RCC 7860 (cell line): ENCODE measurements around the gene MOB3B.

Experiments used
- DNase-seq: peaks from one replicate; pipeline ENCODE4 v3.0.0-alpha.2; 2015; ENCODE audit warnings: low spot score
- FAIRE-seq: peaks from 2 replicates; lab custom pipeline; 2012; peaks lifted over from hg19 to GRCh38; lab: Jason Lieb, UNC

MOB3B gene

DNA sequence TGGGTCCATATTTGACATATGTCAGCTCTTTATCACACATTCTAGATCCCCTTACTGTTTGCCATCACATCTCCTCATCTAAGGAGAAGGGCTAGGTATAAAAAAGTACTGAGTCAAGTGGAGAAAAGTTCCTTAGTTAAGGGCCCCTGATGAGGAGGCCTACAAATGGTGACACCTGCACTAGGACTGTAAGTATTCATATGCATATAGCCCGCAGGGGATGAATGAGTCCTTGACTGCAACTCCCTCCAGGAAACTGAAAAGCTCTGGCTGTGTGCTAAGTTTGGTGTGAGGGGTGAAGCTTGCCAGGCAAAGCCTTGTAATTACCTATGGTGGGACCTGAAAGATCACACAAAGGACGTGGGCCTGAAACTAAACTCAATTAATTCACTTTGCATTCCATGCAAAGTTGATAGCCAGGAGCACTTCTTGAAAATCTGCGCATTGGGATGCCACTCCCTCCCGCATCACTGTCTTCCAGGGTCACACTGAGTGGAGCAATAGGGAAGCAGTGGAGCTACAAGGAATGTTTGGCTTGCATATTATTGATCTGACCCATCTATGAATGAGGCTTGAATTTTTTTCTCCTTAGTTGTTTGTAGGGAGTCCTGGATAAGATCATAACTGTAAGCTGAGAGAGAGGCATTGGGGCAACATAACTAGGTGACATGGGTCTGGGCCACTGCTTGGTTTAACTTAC lies 220.8 kb downstream of the MOB3B start:
- FAIRE-seq (no peak), DNase-seq (no peak)

DNA sequence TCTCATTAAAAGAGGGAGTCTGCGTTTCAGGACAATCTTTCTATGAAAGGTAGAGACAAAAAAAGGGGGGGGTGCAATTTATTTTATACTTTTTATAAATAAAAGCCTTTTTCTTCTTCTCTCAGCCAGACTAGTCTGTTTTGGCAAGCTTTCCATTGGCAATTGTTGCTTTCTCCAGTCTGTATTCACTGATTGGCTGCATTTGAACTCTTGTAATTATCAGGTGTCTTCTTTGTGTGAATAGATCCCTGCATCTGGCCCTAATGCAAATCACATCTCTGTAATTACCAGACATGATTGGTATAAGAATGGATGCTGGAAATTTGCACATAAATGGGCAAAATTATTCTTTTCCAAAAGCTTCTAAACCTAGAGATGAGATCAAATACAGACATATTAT lies 225.1 kb downstream of the MOB3B start:
- FAIRE-seq (no peak), DNase-seq (no peak)

DNA sequence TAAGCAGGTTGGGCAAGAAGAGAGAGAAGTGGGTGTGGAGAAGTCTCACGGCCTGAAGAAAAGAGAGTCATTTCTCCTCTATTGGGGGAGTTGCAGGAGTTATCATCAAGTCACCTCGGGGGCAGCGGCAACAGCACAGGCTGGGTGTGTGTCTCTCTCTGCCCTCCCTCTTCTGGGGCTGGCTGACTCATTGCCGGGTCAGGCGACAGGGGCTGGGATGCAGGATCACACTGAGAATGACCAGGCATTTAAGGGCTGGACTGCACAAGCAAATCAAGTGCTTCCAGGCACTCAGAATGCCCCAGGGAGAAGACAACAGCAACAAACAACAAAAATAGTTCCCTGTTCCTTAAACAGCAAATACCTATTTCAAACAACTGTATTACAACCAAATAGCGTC lies 226.4 kb downstream of the MOB3B start:
- DNase-seq, result peak; percentile 7
- FAIRE-seq, result no peak

DNA sequence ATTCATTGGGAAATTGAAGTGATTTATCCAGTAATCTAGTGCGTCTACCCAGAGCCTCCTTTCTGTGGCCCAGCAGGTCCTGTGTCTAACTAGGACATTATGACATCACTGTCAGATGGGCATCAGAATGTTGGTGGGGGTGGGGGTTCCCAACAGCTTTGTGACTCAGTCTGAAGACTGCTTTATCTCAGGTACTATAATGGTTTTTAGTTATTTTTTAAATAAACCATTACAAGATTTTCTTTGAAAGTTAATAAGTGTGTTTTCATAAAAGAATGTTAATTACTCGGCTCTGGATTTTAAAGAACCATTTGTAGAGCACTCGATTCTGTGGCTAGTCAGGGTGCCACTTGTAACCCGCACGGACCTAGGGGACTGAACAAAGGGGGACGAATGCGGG lies 232.6 kb downstream of the MOB3B start, which contains the start of gene EQTN:
EQTN (minus strand) TSS at position 101 of the 400 bp plus-strand sequence; CDS start at position 6, 95 bp downstream.
- no peak for FAIRE-seq
- no peak for DNase-seq

DNA sequence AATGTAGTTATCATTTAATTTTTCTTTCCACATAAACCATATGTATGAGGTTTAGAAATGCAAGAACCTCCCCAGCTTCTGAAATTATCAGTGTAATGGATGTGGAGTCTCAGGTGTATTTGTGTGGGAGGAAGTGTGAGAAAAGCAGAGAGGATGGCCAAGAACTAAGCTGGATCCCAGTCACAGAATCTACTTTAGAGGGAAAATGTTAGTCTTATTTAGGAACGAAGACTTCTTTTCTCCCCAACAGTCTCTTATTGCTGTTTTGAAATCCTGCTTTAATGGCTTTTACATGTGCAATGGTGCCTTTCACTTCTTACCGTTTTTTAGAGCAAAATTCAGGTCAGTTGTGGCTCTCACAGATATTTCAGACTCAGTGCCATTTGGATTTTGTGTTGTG lies 235.6 kb downstream of the MOB3B start:
- DNase-seq (no peak), FAIRE-seq (no peak)

DNA sequence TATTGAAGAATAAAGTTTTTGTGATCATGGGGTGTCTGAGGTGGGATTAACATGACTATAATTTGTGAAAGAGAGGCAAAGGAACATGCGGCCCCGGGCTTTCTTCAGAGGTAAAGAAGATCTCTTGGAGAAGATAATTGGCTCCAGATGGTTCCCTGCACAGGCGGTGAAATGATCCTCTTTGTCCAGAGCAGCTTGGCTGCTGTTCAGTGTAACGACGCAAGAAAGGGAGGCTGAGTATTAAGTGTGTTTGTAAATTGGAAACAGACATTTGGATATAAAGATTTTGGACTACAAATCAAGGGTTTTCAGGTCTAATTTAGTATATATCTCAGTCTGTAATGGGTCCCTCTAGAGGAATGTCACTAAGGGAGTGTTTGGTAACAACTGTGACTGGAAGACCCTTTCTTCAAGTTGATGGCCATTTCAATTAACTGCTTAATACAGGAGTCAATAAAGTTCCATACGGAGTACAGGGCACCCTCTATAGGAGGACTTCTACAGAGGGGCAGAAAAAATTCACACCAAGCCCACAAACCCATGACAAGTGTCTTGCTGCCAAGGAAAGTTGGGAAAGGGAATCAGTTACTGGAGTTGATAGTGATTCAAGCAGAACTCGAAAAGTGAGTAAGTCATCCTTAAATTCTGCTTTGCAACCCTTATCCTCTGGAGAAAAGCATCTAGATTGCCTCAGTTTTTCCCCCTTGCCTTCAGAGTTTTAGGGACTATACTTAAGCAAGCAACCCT lies 236.8 kb downstream of the MOB3B start:
- FAIRE-seq (no peak), DNase-seq (no peak)

DNA sequence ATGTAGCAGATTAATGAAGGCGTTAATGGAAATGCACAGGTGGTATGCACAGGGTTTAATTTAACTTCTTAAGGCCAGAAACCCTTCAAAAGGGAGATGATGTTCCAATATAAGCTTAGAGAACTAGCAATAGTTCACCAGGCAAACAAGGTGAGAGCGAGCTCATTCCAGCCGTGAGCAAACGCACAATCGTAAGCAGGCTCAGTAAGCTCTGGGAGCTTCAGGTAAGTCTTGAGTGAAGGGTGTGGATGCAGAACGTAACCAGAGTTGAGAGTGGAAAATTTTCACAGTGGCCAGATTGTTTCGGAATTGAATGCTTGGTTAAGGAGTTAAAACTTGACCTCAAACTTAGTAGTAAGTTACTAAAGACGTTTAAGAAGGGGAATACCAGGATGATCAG lies 238.3 kb downstream of the MOB3B start:
- no peak for FAIRE-seq
- DNase-seq, result no peak

DNA sequence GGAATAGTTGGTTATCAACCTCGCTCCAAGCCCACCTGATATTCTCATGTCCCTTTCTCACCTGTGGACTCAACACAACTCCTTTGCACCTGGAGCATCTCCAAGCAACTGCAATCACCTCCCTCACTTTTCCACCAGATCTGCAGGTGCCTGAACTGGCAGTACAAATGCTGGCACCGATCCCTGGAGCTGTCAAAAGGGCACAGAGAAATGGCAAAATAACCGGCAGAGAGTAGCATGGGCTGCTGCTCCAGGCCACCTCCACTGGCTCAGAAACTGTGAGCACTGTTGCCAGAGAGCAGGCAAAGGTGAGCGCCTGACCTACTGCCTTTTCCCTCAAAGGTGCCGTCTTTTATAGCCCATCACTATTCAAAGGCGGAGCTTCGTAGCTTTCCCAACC lies 247.3 kb downstream of the MOB3B start:
- FAIRE-seq (no peak), DNase-seq (no peak)

DNA sequence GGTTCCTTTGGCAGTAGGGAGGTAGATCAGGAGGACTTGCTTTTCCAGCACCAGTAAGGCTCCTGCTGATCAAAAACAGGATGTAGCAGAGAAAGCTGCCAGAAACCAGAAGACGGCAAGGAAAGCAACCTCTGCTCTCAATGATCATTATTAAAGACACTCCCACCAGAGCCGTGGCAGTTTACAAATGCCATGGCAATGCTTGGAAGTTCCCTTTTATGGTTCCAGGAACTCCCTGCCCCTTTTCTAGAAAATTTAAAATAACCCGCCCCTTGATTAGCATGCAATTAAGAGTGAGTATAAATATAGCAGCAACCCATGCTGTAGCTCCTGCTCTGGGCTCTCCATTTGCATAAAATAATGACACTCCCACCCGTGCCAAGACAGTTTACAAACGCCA lies 248.8 kb downstream of the MOB3B start:
- FAIRE-seq (no peak), DNase-seq (no peak)

DNA sequence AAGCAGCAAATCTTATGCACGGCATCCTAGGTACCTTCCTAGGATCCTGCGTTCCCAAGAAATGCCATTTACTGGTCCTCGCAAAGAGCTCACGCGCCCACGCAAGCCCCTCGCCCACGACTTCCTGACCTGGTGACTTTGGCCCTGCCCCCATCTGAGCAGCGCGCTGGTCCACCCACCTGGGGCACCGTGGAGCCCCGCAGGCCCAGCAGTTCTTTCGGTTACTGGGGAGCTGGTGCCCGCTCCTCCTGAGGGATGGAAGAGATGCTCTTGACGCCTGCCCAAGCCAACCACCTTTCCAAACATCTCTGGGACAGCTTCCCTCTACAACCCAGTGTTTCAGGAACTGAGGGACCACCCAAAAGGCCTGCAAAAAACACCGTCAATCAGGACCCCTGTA lies 249.4 kb downstream of the MOB3B start:
- DNase-seq, result no peak
- FAIRE-seq, result no peak

DNA sequence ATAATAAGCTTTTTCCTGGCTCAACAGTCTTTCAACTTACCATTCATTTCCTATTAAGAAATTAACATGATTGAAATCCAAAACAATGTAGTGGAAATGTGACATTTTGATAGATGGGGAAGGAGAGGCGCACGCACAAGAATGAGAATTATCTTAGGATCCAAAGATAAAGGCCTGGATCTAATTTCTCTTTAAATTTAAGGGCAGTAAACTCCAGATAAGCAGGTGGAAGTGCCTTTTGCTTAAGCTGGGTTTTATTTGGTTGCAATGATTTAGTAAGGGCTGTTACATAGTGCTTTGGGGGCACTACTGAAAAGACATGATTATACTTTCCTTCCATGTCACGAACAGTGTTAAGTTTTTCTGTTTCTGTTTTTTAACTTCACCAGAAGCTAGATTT lies 250.0 kb downstream of the MOB3B start:
- DNase-seq (no peak), FAIRE-seq (no peak)

DNA sequence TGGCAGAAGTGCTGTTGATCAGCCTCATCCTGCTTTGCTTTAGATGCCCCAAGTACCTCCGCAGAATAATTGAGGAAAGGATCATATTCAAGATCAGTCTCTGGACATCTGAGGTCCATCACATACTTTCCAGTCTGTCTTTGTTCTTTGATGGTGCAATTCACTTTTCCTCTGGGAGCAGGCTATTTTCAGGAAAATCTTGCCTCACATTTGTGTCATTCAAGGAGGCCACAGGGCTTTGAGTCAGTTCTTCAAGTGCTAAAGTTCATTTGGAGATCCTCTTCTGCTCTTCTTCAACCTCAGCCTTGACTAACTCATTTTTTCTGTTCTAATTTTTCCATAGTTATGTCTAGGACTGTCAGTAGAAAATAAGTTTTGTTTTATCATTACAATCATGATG lies 251.2 kb downstream of the MOB3B start:
- no peak for FAIRE-seq

DNA sequence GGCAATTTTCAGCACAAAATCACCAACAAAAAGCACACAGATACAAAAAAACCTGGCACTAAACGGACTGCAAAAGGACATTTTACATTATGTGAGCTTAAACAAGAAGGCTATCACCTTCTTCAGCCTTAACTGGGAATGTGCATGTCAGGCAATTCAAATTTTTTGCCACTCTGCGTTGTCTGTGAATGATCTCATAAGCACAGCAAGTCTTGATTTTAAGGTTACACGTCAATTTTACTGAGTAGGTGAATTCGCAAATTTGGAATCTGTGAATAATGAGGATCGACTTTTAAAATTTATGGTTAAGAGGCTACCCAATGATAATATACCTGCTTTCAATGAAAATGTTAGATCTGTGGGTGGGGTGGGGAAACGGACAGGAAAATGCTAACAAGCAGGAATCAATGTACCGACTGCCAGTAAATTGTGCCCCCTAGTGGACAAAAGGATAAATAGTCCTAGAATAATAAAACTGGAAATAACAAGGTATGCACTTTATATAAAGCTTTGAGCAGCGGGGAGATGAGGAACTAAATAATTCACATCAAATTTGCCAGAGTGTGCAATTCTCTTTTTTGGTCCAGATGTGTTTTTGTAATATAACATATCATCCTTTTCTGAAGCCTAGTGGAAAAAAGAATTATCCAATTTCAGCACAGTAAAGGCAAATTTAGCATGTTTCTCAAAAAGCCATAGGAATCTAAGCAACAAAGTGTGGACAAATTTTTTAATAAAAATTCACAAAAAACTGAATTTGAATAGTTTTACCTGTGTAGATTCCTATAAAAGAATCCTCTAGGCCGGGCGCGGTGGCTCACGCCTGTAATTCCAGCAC lies 253.2 kb downstream of the MOB3B start:
- FAIRE-seq, result peak; percentile 28
- DNase-seq, result peak; percentile 42

More for the DNA sequence above, 251.2 kb downstream of the MOB3B start:
- no peak for DNase-seq
